PC-3 (cell line): Measurements from ENCODE around the gene UNC5B. TPM values are rescaled to one million over a fixed set of nuclear protein-coding genes. Genes with fewer than 3 reads are reported as not detected.
"Not testable (repeated sequence)": the region's sequence is repeated elsewhere in the genome, so short reads cannot be mapped to it uniquely, and the experiment has no call there.

Experiments used
- ATAC-seq: fragments of 200-7000 bp; cut with Tn5 transposase; 2 replicates; pipeline ENCODE4 v1.9.1; 2020; ENCODE audit warnings: mild to moderate bottlenecking, moderate library complexity
- BruUV-seq: library from RNA; stranded (reverse); fragments of 400-500 nt; replicated peaks from 2 replicates; lab custom pipeline; 2021; lab: Mats Ljungman, UMichigan
- CTCF ChIA-PET: fragments of 300-600 bp; sonication (Branson Sonifier 250); formaldehyde crosslinking; loops from one replicate; lab custom pipeline; 2022; ENCODE audit warnings: antibody characterized with exemption; lab: Charles Lee
- POLR2A ChIA-PET: fragments of 300-600 bp; sonication (Branson Sonifier 250); formaldehyde crosslinking; loops from one replicate; lab custom pipeline; 2022; ENCODE audit warnings: antibody characterized with exemption; ENCODE audit not compliant: unreplicated experiment; lab: Charles Lee
- DNase-seq: peaks from one replicate; pipeline ENCODE4 v3.0.0-alpha.2; 2015
- H2AFZ ChIP-seq: fragments of 300-600 bp; sonication (generic); 2 replicates; pipeline ENCODE4 v1.6.0; 2016; ENCODE audit warnings: antibody characterized with exemption, low read length
- H3F3A ChIP-seq: fragments of 300-600 bp; sonication (generic); one replicate; pipeline ENCODE4 v1.6.0; 2017; ENCODE audit warnings: antibody characterized with exemption, low read length, control low read depth, mild to moderate bottlenecking; ENCODE audit not compliant: unreplicated experiment
- H3K27ac ChIP-seq: fragments of 300-600 bp; sonication (generic); 2 replicates; pipeline ENCODE4 v1.5.1; 2016; ENCODE audit warnings: mild to moderate bottlenecking, low read length
- H3K27me3 ChIP-seq: fragments of 300-600 bp; sonication (generic); 2 replicates; pipeline ENCODE4 v1.6.1; 2016; ENCODE audit warnings: low read length, mixed read lengths
- H3K36me3 ChIP-seq: fragments of 300-600 bp; sonication (generic); 2 replicates; pipeline ENCODE4 v1.6.1; 2016; ENCODE audit warnings: low read depth, mixed run types, low read length, mixed read lengths
- H3K4me1 ChIP-seq: fragments of 300-600 bp; sonication (generic); 2 replicates; pipeline ENCODE4 v1.5.1; 2016; ENCODE audit warnings: low read length; ENCODE audit not compliant: insufficient read depth
- H3K4me2 ChIP-seq: fragments of 300-600 bp; sonication (generic); 2 replicates; pipeline ENCODE4 v1.6.0; 2016; ENCODE audit warnings: low read length
- H3K4me3 ChIP-seq: fragments of 300-600 bp; sonication (generic); 2 replicates; pipeline ENCODE4 v1.5.1; 2016; ENCODE audit warnings: mild to moderate bottlenecking, low read length, mixed read lengths
- H3K79me2 ChIP-seq: fragments of 300-600 bp; sonication (generic); 2 replicates; pipeline ENCODE4 v1.6.1; 2017; ENCODE audit warnings: low read length, mixed read lengths
- H3K9ac ChIP-seq: fragments of 300-600 bp; sonication (generic); 2 replicates; pipeline ENCODE4 v1.6.0; 2016; ENCODE audit warnings: mild to moderate bottlenecking, low read length
- H3K9me2 ChIP-seq: fragments of 300-600 bp; sonication (generic); replicated peaks from 2 replicates; pipeline ENCODE4 v1.6.1; 2016; ENCODE audit warnings: mixed run types, low read length, mixed read lengths
- H3K9me3 ChIP-seq: fragments of 300-600 bp; sonication (generic); 2 replicates; pipeline ENCODE4 v1.6.1; 2016; ENCODE audit warnings: low read length, mixed read lengths
- H4K20me1 ChIP-seq: fragments of 300-600 bp; sonication (generic); 2 replicates; pipeline ENCODE4 v1.6.1; 2016; ENCODE audit warnings: low read length, mixed read lengths
- EZH2 ChIP-seq: fragments of 300-600 bp; sonication (generic); IDR thresholded peaks from one replicate; pipeline ENCODE4 v1.6.1; 2017; ENCODE audit warnings: antibody characterized with exemption, mild to moderate bottlenecking, low read length; ENCODE audit not compliant: unreplicated experiment
- EZH2phosphoT487 ChIP-seq: fragments of 300-600 bp; sonication (generic); IDR thresholded peaks from 2 replicates; pipeline ENCODE4 v1.6.1; 2018; ENCODE audit warnings: mild to moderate bottlenecking, antibody characterized with exemption, low read length, borderline replicate concordance
- intact Hi-C: fragments of 100-400 bp; cut with micrococcal nuclease; formaldehyde crosslinking; loops from 2 replicates; pipeline ENCODE4 v1.9.0; 2023
- total RNA-seq: library from RNA; depleted of rRNA; stranded (reverse); fragments of >200 nt; gene quantifications from 2 replicates; pipeline ENCODE4 v1.2.3, GENCODE V29; 2014
- TF ChIP-seq, protein P1 (sequence below): fragments of 300-600 bp; sonication (generic); conservative IDR thresholded peaks from 2 replicates; pipeline ENCODE4 v1.5.1; 2017; ENCODE audit warnings: antibody characterized with exemption, low read depth, mild to moderate bottlenecking, low read length

UNC5B gene
- total RNA-seq, 1 experiment from 2014 or later: 0.26 TPM

GRCh38 chr10:71217266-71218045 is 5.1 kb downstream of the UNC5B start:
- Histone ChIP-seq H3K4me2 (peak overlapping the region; percentile 85), H3K79me2 (no peaks in the 10 kb centered on the region), H3K9ac (no peak overlapping the region), H3K27me3 (peaks cover 9% of the 10 kb centered on the region), H4K20me1 (no peaks in the 10 kb centered on the region), H3K27ac (no peak overlapping the region), H3K4me1 (peaks cover 19% of the 10 kb centered on the region), H3K36me3 (no peaks in the 10 kb centered on the region), H2AFZ (peak overlapping the region; percentile 65), H3K9me3 (no peaks in the 10 kb centered on the region), H3K9me2 (no peaks in the 10 kb centered on the region), H3F3A (no peaks in the 10 kb centered on the region), H3K4me3 (peak overlapping the region; percentile 67)
- ChIA-PET CTCF (no interaction called here), POLR2A (no interaction called here)
- TF ChIP-seq EZH2: no peak
- TF ChIP-seq, protein P1, sequence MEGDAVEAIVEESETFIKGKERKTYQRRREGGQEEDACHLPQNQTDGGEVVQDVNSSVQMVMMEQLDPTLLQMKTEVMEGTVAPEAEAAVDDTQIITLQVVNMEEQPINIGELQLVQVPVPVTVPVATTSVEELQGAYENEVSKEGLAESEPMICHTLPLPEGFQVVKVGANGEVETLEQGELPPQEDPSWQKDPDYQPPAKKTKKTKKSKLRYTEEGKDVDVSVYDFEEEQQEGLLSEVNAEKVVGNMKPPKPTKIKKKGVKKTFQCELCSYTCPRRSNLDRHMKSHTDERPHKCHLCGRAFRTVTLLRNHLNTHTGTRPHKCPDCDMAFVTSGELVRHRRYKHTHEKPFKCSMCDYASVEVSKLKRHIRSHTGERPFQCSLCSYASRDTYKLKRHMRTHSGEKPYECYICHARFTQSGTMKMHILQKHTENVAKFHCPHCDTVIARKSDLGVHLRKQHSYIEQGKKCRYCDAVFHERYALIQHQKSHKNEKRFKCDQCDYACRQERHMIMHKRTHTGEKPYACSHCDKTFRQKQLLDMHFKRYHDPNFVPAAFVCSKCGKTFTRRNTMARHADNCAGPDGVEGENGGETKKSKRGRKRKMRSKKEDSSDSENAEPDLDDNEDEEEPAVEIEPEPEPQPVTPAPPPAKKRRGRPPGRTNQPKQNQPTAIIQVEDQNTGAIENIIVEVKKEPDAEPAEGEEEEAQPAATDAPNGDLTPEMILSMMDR: no peak
- intact Hi-C loops: no loop called here
- no peak for DNase-seq
- peak; percentile 35 for ATAC-seq
- no TSS peak for BruUV-seq

- ChIA-PET CTCF (no interaction called here), POLR2A (no interaction called here)
- Histone ChIP-seq H3K27ac (no peak overlapping the region), H3K9me2 (no peaks in the 10 kb centered on the region), H3K4me3 (peak overlapping the region; percentile 67; the same call in 1 of the 2 replicates), H3K4me1 (peaks cover 16% of the 10 kb centered on the region), H3F3A (no peaks in the 10 kb centered on the region), H3K27me3 (peaks cover 5% of the 10 kb centered on the region), H3K36me3 (no peaks in the 10 kb centered on the region), H3K79me2 (no peaks in the 10 kb centered on the region), H4K20me1 (no peaks in the 10 kb centered on the region), H3K9me3 (no peaks in the 10 kb centered on the region), H3K9ac (no peak overlapping the region), H3K4me2 (peak overlapping the region; percentile 85), H2AFZ (no peak overlapping the region)
- intact Hi-C loops: no loop called here
- TF ChIP-seq EZH2phosphoT487 (no peak), EZH2 (no peak)
- TF ChIP-seq, protein P1: no peak
- ATAC-seq: peak; percentile 81
- BruUV-seq: no TSS peak
- DNase-seq: peak; percentile 74
These were observed 5.8 kb downstream of the UNC5B start for GRCh38 chr10:71218046-71218650.

GRCh38 chr10:71218651-71219050 is 6.3 kb downstream of the UNC5B start:
- Histone ChIP-seq H3K4me3 (no peak overlapping the region), H3F3A (no peaks in the 10 kb centered on the region), H3K9me3 (no peaks in the 10 kb centered on the region), H3K36me3 (no peaks in the 10 kb centered on the region), H3K9ac (no peak overlapping the region), H4K20me1 (no peaks in the 10 kb centered on the region), H3K4me1 (peaks cover 16% of the 10 kb centered on the region), H3K79me2 (no peaks in the 10 kb centered on the region), H3K27ac (no peak overlapping the region), H2AFZ (no peak overlapping the region), H3K4me2 (no peak overlapping the region), H3K27me3 (peaks cover 4% of the 10 kb centered on the region; the same call in 1 of the 2 replicates), H3K9me2 (no peaks in the 10 kb centered on the region)
- no peak for ATAC-seq
- no TSS peak for BruUV-seq
- TF ChIP-seq, protein P1: no peak
- no peak for TF ChIP-seq EZH2
- no peak for TF ChIP-seq EZH2phosphoT487
- ChIA-PET CTCF (no interaction called here), POLR2A (no interaction called here)
- no peak for DNase-seq
- intact Hi-C loops: no loop called here

GRCh38 chr10:71219236-71219917 is 7.0 kb downstream of the UNC5B start:
- H3K27me3 ChIP-seq, intact Hi-C loops, H3K9ac ChIP-seq, H3K27ac ChIP-seq, H3K4me1 ChIP-seq, POLR2A ChIA-PET, H3K79me2 ChIP-seq, CTCF ChIA-PET, H4K20me1 ChIP-seq, H3K9me3 ChIP-seq, BruUV-seq, DNase-seq, H3K36me3 ChIP-seq, H3K4me3 ChIP-seq, H3K4me2 ChIP-seq, H3K9me2 ChIP-seq, H3F3A ChIP-seq, H2AFZ ChIP-seq, ATAC-seq: not testable (repeated sequence)
